Right forelimb (tissue), 1 donor: Measurements from ENCODE around the gene CCDC27.
"Not testable (repeated sequence)": the region's sequence is repeated elsewhere in the genome, so short reads cannot be mapped to it uniquely, and the experiment has no call there.

Experiments
- DNase-seq: peaks from one replicate; pipeline ENCODE4 v3.0.0-alpha.2; 2018

CCDC27 gene

DNA sequence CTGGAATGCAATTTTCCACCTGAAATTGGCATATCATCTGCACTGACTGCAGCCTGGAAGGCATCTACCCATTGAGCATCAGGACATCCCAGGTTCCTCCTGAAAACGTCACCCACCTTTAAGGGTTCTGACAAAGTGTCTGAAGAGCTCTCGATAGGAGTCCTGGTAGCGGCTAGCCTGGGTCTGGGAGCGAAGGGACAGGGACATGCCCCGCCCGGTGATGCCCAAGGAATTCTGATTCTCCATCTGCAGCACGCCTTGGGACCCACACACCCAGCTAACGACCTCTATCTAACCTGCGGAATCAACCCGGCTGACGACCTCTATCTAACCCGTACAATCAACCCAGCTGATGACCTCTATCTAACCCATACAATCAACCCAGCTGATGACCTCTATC lies 13.3 kb upstream of the CCDC27 start:
- no peak for DNase-seq

DNA sequence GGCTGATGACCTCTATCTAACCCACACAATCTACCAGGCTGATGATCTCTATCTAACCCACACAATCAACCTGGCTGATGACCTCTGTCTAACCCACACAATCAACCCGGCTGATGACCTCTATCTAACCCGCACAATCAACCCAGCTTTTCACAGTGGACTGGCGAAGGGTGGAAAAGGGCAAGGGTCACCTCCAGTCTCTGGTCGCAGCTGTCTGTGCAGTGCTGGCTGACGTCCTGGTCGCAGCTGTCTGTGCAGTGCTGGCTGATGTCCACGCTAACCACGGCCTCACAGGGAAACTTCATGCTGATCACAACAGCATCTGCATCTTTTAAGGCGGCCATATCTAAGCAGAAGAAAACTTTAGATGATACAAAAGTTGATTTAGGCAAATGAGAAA lies 12.2 kb upstream of the CCDC27 start:
- DNase-seq = no peak

DNA sequence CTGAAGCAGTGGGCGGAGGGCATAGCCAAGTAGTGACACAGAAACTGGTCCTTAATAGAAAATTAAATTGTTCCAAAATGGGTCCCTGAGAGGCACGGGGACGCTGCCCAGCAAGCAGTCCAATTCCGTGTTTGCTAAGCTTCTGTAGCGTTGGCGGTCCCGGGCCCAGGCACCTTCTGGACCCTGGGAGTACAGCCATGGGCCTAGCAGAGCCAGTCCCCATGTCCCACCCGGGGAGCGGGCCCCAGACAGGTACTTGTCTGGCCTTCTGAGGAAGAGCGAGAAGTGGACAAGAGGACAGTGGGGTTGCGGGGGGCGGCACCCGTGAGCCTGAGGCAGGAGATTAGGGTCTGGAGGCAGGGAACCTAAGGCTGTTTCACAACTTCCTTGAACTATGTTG lies 11.5 kb upstream of the CCDC27 start:
- DNase-seq = no peak

DNA sequence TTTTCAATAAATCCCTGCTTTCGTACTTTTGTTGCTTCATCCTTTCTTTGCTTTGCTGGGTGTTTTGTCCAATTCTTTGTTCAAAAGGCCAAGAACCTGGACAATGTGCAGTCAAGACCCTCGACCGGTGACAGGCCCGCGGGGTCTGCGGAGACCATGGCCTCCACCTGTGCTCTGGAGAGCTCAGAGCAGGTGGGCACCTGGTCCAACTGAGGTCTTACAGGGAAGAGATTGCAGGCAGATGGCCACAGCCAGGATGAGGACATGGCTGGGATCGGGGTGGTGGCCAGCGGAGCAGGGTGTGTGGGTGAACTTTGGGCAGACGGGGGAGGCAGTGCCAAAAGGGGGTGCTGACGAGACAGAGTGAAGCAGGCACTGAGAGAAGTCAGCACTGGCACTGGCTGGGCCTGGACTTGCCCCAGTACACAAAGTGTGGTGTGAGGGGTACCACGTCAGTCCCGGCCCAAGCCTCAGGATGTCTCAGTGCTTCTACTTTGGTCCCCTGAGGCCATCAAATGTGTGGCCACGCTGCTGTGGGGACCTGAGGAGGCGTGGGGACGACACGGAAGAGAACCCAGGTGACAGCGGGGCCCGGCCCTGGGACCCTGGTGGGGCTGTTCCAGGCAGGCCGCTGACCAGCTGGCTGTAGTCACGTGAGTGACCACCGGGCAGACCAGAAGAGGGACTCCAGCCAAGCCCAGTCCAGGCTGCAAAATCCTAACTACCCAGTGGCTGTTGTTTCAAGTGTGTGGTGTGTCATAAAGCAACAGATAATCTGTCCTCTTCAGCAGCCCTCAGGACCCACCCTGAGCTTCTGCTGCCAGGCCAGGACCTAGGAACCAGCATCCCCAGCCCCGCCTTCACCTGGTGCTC lies 10.4 kb upstream of the CCDC27 start:
- DNase-seq = no peak

DNA sequence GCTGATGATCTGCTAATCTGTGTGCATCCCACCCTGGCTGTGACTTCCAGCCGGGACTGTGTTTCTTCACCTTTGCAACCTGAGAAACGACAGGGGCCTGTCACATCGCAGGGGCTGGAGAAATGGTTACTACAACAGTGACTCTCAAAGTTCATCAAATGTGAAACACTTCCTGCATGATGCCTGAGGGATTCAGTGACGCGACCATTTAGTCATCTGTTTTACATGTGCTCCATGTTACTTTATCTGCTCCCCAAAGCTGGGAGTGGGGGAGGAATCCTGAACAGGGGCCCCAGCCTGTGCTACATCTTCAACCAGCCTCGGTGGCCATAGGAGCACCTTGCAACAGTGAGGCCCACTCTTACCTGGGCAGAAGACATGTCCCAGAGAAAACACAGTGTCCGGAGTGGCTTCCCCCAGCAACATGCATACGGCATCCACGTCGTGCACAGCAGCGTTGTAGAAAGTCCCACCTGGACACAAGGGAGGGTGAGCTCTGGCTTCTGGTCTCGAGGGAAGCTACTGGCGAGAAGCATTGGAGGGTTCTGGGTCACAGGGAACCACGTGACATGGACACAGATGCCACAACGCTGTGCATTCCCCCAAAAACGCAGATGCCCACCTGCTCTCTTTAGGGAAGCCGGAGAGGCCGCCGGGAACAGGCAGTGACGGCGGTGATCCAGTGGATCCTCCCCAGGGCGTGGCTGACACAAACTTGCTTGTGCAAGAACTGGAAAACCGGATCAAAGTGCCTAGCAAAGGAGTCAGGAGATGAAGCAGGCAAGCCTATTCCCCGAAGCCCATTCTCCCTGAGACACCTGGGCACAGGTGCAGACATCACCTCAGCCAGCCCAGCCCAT lies 9.6 kb upstream of the CCDC27 start:
- DNase-seq = no peak

DNA sequence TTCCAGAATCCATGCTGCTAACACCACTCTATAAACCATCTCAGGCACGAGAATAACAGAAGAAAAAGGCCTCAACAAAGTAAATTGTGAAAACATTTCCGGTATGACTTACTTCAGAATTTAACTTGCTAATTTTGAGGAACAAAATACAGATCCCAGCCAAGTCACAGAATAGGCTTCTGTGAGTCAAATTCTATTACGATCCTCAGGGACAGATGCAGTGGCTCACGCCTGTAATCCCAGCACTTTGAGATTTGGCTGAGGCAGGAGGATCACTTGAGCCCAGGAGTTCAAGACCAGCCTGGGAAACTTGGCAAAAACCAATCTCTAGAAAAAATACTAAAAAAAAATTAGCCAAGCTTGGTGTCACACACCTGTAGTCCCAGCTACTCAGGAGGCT lies 8.8 kb upstream of the CCDC27 start:
- no peak for DNase-seq

DNA sequence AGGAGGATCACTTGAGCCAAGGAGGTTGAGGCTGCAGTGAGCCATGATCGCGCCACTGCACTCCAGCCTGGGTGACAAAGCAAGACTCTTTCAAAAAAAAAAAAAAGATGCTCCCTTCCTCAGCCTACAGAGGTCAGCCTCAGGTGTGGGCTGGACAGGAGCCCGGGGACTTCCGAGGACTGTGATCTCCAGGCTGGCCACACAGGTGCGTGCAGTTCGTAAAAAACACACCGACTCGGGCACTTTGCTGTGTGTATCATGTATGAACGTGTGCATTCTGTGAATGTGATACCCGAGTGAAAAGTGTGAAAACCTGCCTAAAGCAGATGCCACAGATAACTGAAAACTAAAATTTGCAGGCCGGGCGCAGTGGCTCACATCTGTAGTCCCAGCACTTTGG lies 8.4 kb upstream of the CCDC27 start:
- DNase-seq = no peak

DNA sequence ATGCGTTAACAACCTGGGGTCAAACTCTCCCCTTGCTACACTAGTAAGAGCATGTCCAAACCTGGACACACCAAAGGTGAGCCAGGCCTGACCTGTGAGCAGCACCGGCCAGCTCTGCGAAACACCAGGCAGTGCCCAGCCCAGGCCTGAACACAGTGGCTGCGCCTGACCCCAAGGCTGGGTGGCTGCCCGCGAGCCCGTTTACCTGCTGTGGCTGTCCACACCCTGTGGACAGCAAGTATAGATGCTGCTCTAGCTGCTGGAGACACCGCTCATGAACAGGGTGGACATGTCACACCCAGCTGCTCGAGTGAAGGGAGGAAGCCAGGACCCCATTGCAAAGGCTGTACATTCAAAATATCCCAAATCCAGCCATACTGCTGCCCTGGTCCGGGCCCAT lies 7.6 kb upstream of the CCDC27 start:
- no peak for DNase-seq

DNA sequence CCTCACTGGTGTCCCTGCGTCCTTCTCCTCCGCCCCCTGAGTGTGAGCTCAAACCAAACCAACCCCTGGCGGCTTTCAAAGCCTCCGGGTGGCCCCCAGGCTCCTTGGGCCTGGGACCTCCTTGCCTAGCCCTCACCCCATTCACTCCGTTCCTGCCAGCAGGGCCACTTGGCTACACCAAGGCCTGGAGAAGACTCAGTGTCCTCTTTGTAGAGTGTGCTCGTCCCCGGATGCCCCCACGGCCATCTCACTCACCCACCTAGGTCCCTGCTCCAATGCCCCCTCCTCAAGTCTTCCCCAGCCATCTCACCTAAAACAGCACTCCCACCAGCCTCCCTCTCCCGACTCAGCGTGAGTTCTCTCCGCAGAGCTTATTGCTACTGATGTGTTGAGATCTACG lies 7.2 kb upstream of the CCDC27 start:
- DNase-seq = no peak

DNA sequence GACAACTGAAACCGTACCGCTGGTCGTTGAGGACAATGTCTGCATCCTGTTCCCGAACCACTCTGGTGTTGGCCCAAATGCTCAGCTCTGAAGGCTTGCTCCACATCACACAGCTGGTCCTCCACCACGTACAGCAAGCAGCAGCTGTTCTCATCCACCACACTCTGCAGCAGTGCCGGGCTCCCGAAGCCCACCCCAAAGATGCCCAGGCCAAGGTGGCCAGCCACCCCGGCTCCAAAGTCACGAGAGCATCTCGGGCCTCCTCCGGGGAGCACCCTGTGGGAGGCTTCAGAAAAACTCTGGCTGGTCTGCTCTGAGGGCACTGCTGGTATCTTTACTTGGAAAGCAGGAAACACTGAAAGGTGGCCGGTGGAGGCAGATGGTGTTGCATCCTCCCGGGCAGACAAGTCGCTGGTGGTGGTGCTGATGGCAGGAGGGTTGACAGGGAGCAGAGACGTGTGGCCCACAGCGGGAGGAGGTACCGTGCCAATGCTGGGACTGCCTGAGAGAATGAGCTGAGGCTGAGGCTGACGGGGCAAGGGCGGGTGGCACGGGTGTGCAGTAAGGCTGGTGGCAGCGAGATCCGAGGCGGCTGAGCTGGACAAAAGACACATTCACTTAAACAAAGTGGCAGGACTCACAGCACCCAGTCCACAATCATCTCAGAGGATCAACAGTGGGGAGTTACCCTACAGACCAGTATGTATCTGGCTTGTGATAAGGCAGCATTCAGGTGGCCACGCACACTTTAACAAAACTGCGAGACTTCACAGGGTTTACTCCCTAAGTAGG lies 6.5 kb upstream of the CCDC27 start:
- DNase-seq = no peak

DNA sequence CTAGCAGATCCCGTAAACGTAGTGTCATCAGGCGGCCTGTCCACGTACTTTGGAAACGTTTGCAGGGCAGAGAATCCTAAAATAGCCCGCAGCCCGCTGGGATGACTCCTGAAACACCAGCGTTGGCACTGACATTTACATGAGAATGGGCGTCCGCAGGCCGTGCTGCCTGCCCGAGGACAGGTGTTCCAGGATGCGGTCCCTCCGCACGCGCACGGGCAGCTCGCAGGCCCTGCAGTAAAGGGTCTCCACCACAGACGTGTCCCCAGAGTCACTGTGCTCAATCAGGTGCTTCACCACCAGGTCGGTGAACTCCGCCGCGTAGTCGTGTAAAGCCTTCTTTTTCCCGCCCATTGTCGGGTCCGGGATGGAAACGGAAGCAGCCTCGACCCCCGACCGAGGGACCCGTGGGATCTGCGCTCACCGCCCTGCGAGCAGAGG lies 5.8 kb upstream of the CCDC27 start:
- no peak for DNase-seq

DNA sequence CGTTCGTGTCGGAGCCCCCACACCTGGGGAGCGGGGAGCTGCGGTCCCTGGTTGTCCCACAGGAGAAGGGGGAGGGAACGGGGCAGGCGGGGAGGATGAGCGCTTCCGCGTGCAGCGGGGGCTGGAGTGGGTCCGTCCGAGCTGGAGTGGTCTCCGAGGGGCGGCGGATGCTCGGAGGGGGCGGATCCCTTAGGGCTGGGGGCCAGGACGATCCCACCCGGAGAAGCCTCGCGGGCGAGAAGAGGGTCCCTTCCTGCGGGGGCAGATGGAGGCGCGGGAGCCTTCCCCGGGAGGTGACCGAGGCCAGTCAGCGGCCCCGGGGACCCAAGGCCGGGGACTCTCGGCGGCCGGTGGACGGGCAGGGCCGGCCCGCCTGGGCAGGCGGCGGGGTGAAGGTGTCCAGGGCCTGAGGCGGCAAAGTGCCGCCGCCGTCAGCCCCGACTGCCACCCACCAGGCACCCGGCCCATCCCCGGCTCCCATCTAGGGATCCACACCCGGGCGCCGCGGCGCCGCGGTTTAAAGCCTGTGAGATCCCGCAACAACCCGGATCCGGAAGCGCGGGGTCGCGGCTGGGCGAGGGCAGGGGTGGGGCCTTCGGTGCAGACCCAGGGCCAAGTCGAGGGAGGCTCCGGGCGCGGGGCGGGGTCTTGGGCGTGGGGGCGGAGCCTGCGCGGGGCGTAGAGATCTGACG lies 5.3 kb upstream of the CCDC27 start:
- DNase-seq = peak; percentile 91

DNA sequence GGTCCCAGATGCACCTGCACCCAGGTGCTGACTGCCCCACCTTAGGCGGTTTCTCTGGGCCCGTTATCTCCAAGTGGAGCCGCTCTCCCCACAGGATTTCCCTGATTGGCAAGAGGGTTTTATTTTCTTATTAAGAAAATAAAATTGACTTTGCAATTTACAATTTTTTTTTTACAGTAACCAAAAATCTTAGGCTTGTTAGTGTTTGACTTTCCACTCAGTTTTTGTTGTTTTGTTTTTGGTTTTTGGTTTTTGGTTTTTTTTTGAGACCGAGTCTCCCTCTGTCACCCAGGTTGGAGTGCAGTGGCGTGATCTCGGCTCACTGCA lies 4.8 kb upstream of the CCDC27 start:
- DNase-seq = no peak

DNA sequence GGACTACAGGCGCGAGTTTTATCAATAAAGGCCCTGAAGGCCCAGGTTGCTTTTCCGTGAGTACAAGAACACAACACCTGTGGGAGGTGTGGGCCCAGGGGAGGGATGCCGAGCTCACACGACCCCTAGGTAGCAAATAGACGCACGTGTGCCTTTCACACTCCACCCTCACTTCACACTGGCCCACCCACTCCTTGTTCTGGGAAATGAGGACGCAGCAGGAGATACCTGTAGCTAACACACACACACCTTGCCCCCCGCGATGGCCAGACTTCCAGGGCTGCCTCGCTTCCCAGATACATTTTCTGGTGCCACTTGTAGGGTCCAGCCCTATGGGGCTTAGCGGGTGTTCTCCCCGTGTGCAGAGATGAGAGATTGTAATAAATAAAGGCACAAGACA lies 4.3 kb upstream of the CCDC27 start:
- DNase-seq = no peak

DNA sequence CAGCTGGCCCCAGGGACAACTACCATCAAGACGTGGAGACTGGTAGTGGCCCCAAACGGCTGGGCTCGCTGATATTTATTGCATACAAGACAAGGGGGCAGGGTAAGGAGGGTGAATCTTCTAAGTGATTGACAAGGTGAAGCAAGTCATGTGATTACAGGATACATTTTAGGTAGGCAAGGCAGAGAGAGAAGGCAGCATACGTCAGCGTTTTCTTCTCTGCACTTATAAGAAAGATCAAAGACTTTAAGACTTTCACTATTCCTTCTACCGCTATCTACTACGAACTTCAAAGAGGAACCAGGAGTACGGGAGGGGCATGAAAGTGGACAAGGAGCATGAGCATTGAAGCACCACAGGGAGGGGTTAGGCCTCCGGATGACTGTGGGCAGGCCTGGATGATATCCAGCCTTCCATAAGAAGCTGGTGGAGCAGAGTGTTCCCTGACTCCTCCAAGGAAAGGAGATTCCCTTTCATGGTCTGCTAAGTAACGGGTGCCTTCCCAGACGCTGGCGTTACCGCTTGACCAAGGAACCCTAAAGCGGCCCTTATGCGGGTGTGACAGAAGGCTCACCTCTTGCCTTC lies 3.8 kb upstream of the CCDC27 start:
- not testable (repeated sequence) for DNase-seq

DNA sequence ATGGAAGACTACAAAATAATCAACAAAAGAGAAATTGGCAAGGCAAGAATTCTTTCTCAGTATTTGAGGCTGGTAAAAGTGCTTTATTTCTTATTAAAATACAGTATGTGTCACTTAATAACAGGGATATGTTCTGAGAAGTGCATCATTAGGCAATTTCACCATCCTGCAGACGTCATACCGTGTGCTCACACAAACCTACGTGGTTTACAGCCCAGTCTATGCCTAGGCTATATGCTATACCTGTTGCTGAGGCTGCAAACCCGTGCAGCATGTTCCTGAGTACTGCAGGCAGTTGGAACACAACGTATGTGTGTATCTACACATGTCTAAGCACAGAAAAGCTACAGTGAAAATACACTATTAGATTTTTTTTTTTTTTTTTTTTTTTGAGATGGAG lies 2.7 kb upstream of the CCDC27 start:
- no peak for DNase-seq

DNA sequence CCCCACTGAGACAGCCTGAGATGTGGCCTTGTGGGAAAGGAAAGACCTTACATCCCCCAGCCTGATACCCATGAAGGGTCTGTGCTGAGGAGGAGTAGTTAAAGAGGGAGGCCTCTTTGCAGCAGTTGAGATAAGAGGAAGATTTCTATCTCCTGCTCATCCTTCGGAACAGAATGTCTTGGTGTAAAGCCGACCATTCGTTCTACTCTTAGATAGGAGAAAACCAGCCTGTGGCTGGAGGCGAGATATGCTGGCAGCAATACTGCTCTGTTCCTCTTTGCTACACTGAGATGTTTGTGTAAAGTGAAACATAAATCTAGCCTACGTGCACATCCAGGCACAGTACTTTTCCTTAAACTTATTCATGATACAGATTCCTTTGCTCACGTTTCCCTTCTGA lies 1.5 kb upstream of the CCDC27 start:
- no peak for DNase-seq

DNA sequence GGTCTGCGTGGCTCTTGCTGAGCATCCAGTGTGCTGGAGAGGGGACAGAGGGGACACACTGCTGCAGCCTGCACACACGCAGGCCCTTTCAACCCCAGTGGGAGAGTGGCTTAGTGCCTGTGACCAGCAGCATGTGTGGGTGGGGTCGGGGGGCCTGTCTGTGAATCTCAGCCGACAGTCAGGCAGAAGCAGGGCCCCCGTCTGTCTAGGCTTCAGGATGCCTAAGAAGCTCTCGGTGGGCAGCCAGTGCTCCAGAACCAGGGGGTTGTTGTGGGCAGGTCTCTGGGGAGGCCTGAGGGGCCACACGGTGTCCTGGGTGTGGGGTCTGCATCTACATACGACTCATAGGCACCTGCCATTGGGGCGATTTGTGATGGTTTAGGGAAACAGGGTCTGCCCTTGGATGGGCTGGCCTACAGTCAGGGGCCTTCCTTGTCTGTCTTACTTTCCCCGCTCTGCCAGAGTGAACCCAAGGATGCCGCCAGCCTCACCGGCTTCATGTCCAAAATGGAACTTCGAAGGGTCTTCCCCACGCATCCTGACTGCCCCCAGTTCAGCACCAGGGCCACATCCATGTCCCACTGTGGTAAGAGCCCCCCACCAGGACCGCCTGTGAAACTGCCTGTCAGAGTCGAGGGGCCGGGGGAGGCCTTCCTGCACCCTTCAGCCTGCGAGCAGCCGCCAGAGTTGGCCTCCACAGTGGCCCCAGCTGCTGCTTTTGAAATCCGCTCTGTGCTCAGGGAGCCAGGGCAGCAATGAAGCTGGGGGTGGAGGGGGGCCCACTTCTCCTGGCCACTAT lies 1.6 kb downstream of the CCDC27 start:
- DNase-seq = no peak

DNA sequence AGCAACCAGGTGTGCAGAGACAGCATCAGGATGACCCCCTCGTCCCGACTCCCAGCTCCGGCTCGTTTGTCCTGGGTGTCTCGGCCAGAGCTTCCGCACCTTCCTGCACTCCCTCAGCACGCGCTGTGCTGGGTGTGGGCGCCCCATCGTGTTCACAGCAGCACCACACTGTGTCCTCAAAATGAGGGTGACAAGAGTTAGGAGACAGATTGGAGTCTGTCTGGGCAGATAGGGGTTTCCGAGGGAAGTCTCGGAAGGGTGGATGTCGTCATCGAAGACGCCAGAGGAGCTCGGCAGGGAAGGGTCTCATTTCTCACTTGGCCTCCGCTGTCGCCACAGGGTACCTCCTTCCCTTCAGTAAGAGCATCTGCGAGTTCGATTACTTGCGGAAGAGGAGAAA lies 4.1 kb downstream of the CCDC27 start:
- DNase-seq = no peak

DNA sequence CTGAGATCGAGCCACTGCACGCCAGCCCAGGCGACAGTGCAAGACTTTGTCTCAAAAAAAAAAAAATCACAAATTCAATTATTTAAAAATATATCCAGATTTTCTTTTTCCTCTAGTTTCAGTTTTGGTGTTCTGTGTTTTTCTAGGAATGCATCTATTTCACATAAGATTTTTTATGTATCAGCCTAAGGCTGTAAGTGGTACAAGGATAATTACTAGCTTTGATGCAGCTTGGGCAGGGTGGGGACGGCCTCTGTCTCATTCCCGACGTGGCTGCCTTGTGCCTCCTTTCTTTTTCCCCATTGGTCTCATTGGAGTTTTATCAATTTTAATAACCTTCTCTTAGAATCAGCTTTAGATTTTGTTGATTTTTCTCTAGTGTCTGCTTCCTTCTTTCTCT lies 6.9 kb downstream of the CCDC27 start:
- DNase-seq = no peak

DNA sequence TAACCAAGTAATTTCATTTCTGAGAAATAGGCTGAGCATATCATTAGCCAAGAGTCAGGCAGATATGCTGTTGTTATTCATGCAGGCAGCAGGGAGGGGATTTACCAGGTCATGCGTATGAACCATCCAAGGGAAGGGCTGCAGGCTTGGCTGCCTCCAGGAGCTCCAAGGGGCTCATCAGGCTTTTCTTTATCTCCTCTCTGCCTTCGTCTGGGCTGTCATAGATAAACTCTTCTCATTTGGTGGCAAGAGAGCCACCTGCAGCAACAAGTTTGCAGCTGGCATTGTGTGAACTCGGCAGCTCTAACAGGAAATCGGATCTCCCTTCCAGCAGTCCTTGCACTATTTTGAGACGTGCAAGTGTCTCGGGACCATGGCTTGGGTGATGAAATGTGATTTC lies 7.5 kb downstream of the CCDC27 start:
- no peak for DNase-seq
